HL-60 (cell line): ENCODE data around the gene NLGN1.

ENCODE experiments used
- GABPA ChIP-seq: IDR thresholded peaks from 2 replicates; pipeline ENCODE4 v1.6.1; 2012; ENCODE audit warnings: low read depth
- POLR2AphosphoS5 ChIP-seq: IDR thresholded peaks from 2 replicates; pipeline ENCODE4 v1.6.1; 2012; ENCODE audit warnings: low read depth
- TF ChIP-seq, protein P1 (sequence below): IDR thresholded peaks from one replicate; pipeline ENCODE4 v1.5.1; 2011; ENCODE audit warnings: low read length, control low read depth, inconsistent platforms; ENCODE audit not compliant: insufficient read depth
- TF ChIP-seq, protein P2 (sequence below): IDR thresholded peaks from 2 replicates; pipeline ENCODE4 v1.6.1; 2012; ENCODE audit warnings: low read depth; ENCODE audit not compliant: insufficient replicate concordance

DNA sequence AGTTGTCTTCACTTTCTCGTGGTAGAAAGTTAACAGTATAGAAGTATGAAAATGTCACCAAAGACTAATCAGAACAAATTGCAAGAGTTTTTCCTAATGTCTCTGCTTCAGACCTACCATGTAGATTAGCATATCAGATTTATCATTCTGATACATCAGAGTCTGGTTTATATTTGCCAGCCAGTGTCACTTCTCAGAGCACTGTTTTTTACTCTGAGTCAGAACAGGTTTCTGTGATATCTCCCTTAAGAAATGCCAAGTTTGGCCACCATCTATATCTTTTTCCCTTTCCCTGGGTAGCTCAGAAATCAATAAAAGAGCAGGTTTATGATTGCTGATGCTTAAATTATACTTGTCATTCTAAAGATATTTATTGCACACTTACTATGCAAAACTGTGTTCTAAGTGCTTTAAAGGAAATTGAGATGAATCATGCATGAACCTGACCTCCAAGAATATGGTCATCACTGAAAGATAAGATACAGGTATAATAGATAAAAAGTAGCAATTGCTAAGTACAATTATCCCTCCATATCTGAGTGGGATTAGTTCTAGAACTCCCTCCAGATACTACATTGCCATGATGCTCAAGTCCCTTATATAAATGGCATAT lies 788.9 kb downstream of the NLGN1 start:
- TF ChIP-seq, protein P1, sequence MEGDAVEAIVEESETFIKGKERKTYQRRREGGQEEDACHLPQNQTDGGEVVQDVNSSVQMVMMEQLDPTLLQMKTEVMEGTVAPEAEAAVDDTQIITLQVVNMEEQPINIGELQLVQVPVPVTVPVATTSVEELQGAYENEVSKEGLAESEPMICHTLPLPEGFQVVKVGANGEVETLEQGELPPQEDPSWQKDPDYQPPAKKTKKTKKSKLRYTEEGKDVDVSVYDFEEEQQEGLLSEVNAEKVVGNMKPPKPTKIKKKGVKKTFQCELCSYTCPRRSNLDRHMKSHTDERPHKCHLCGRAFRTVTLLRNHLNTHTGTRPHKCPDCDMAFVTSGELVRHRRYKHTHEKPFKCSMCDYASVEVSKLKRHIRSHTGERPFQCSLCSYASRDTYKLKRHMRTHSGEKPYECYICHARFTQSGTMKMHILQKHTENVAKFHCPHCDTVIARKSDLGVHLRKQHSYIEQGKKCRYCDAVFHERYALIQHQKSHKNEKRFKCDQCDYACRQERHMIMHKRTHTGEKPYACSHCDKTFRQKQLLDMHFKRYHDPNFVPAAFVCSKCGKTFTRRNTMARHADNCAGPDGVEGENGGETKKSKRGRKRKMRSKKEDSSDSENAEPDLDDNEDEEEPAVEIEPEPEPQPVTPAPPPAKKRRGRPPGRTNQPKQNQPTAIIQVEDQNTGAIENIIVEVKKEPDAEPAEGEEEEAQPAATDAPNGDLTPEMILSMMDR: no peak
- TF ChIP-seq GABPA: no peak
- TF ChIP-seq, protein P2, sequence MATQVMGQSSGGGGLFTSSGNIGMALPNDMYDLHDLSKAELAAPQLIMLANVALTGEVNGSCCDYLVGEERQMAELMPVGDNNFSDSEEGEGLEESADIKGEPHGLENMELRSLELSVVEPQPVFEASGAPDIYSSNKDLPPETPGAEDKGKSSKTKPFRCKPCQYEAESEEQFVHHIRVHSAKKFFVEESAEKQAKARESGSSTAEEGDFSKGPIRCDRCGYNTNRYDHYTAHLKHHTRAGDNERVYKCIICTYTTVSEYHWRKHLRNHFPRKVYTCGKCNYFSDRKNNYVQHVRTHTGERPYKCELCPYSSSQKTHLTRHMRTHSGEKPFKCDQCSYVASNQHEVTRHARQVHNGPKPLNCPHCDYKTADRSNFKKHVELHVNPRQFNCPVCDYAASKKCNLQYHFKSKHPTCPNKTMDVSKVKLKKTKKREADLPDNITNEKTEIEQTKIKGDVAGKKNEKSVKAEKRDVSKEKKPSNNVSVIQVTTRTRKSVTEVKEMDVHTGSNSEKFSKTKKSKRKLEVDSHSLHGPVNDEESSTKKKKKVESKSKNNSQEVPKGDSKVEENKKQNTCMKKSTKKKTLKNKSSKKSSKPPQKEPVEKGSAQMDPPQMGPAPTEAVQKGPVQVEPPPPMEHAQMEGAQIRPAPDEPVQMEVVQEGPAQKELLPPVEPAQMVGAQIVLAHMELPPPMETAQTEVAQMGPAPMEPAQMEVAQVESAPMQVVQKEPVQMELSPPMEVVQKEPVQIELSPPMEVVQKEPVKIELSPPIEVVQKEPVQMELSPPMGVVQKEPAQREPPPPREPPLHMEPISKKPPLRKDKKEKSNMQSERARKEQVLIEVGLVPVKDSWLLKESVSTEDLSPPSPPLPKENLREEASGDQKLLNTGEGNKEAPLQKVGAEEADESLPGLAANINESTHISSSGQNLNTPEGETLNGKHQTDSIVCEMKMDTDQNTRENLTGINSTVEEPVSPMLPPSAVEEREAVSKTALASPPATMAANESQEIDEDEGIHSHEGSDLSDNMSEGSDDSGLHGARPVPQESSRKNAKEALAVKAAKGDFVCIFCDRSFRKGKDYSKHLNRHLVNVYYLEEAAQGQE: no peak
- no peak for TF ChIP-seq POLR2AphosphoS5
